Endodermal cell (in vitro differentiated cells): Measurements from ENCODE around the gene MYRF. TPM values are rescaled to one million over a fixed set of nuclear protein-coding genes. Genes with fewer than 3 reads are reported as not detected.

Experiments
- DNase-seq: peaks from one replicate; pipeline ENCODE4 v3.0.0-alpha.2; 2017
- H3K27ac ChIP-seq: 2 replicates; pipeline ENCODE4 v1.5.1; 2013; ENCODE audit warnings: mild to moderate bottlenecking, low read depth, low read length, moderate library complexity
- H3K27me3 ChIP-seq: 2 replicates; pipeline ENCODE4 v1.6.1; 2013; ENCODE audit warnings: mild to moderate bottlenecking, low read length, moderate library complexity; ENCODE audit not compliant: insufficient read depth, control insufficient read depth, poor library complexity, severe bottlenecking
- H3K36me3 ChIP-seq: 2 replicates; pipeline ENCODE4 v1.7.0; 2013; ENCODE audit warnings: mild to moderate bottlenecking, low read length, moderate library complexity; ENCODE audit not compliant: control insufficient read depth, insufficient read depth
- H3K4me1 ChIP-seq: one replicate; pipeline ENCODE4 v1.7.0; 2013; ENCODE audit warnings: low read length; ENCODE audit not compliant: control insufficient read depth, insufficient read depth
- H3K4me3 ChIP-seq: 2 replicates; pipeline ENCODE4 v1.5.1; 2013; ENCODE audit warnings: mild to moderate bottlenecking, low read length, moderate library complexity
- H3K9ac ChIP-seq: 2 replicates; pipeline ENCODE4 v1.6.1; 2013; ENCODE audit warnings: mild to moderate bottlenecking, low read length, moderate library complexity; ENCODE audit not compliant: poor library complexity, severe bottlenecking; ENCODE audit errors: extremely low read depth
- H3K9me3 ChIP-seq: 2 replicates; pipeline ENCODE4 v1.6.1; 2013; ENCODE audit warnings: mild to moderate bottlenecking, low read length, moderate library complexity; ENCODE audit not compliant: control insufficient read depth
- H3K27ac Mint-ChIP-seq: 2 replicates; pipeline ENCODE4 v1.8.0; 2020; ENCODE audit warnings: mixed read lengths
- H3K27me3 Mint-ChIP-seq: 2 replicates; pipeline ENCODE4 v1.8.0; 2021; ENCODE audit warnings: mild to moderate bottlenecking, mixed read lengths; ENCODE audit not compliant: insufficient read depth
- H3K36me3 Mint-ChIP-seq: 2 replicates; pipeline ENCODE4 v1.8.0; 2020; ENCODE audit warnings: low read depth, mixed read lengths
- H3K4me1 Mint-ChIP-seq: 2 replicates; pipeline ENCODE4 v1.8.0; 2020; ENCODE audit warnings: mixed read lengths
- H3K4me3 Mint-ChIP-seq: 2 replicates; pipeline ENCODE4 v1.8.0; 2020; ENCODE audit warnings: mild to moderate bottlenecking, moderate library complexity, mixed read lengths
- H3K9me3 Mint-ChIP-seq: 2 replicates; pipeline ENCODE4 v1.8.0; 2020; ENCODE audit warnings: mild to moderate bottlenecking, mixed read lengths
- WGBS, 2 experiments: methylation state at CpG; one replicate each; pipeline versions ENCODE4 v1.1.5 to v1.1.7; 2013; ENCODE audit warnings: missing lambda C conversion rate in 2 of 2, mixed read lengths in 1 of 2; ENCODE audit not compliant: insufficient coverage in 1 of 2, insufficient read length in 1 of 2; 5-methylcytosine and 5-hydroxymethylcytosine counted together
- total RNA-seq, 2 donors: library from RNA; stranded (reverse); fragmentation: NEBNext Ultra II Directional in 1 of 2; extraction: Animal tissue kit (Norgen Biotek cat#: 25700) in 1 of 2; gene quantifications; 2 replicates in 1 of 2; 3 replicates in 1 of 2; pipeline ENCODE4 v1.2.1, GENCODE V29; 2021
- TF ChIP-seq, protein P1 (sequence below): fragments of 200-600 bp; sonication (generic); conservative IDR thresholded peaks from 2 replicates; pipeline ENCODE4 v1.5.0; 2021; ENCODE audit warnings: antibody characterized with exemption, mild to moderate bottlenecking

MYRF gene
- total RNA-seq, 2 donors from 2014 or later = 30.3 to 61.7 TPM

DNA sequence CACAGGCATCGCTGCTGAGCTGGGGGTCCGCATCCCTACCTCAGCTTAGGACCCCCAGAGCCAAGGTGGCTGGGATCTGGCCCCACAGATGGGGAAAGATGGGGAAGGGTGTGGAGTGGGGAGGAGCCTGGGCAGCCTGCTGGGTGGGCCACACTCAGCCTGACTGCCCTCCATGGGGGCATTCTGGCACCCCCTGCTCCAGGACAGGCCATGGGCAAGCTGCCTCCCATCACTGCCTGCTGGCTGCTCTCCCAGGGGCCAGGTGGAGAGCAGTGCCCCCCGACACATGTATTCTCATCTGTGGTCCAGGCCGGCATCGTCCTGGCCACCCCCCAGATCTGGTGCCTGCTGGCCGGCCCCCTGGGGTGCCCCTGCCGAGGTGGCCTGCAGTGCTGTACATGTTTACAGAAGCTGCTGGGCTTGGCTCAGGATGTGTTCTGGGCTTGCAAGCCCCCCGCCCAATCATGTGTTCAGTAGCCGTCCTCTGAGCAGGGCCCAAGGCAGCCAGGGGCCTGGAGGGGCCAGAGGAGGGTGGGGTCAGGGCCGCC is 7.8 kb upstream of the MYRF start:
- peaks cover 8% of the 10 kb centered on the region for H3K4me1 Mint-ChIP-seq
- no peaks in the 10 kb centered on the region for H3K9me3 Mint-ChIP-seq
- no peak overlapping the region for H3K9ac ChIP-seq
- no peaks in the 10 kb centered on the region for H3K27me3 ChIP-seq
- H3K4me3 Mint-ChIP-seq = no peak overlapping the region
- peaks cover 13% of the 10 kb centered on the region for H3K4me1 ChIP-seq
- no peak overlapping the region for H3K4me3 ChIP-seq
- DNase-seq = no peak
- no peak overlapping the region for H3K27ac ChIP-seq
- no peaks in the 10 kb centered on the region for H3K27me3 Mint-ChIP-seq
- TF ChIP-seq, protein P1, sequence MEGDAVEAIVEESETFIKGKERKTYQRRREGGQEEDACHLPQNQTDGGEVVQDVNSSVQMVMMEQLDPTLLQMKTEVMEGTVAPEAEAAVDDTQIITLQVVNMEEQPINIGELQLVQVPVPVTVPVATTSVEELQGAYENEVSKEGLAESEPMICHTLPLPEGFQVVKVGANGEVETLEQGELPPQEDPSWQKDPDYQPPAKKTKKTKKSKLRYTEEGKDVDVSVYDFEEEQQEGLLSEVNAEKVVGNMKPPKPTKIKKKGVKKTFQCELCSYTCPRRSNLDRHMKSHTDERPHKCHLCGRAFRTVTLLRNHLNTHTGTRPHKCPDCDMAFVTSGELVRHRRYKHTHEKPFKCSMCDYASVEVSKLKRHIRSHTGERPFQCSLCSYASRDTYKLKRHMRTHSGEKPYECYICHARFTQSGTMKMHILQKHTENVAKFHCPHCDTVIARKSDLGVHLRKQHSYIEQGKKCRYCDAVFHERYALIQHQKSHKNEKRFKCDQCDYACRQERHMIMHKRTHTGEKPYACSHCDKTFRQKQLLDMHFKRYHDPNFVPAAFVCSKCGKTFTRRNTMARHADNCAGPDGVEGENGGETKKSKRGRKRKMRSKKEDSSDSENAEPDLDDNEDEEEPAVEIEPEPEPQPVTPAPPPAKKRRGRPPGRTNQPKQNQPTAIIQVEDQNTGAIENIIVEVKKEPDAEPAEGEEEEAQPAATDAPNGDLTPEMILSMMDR = no peak
- no peak overlapping the region for H3K27ac Mint-ChIP-seq
- 90 to 100% methylated on average over 1 to 10 of the region's 10 CpGs for WGBS, 2 experiments
- no peaks in the 10 kb centered on the region for H3K9me3 ChIP-seq
- H3K36me3 ChIP-seq = no peaks in the 10 kb centered on the region
- peaks cover 10% of the 10 kb centered on the region for H3K36me3 Mint-ChIP-seq

DNA sequence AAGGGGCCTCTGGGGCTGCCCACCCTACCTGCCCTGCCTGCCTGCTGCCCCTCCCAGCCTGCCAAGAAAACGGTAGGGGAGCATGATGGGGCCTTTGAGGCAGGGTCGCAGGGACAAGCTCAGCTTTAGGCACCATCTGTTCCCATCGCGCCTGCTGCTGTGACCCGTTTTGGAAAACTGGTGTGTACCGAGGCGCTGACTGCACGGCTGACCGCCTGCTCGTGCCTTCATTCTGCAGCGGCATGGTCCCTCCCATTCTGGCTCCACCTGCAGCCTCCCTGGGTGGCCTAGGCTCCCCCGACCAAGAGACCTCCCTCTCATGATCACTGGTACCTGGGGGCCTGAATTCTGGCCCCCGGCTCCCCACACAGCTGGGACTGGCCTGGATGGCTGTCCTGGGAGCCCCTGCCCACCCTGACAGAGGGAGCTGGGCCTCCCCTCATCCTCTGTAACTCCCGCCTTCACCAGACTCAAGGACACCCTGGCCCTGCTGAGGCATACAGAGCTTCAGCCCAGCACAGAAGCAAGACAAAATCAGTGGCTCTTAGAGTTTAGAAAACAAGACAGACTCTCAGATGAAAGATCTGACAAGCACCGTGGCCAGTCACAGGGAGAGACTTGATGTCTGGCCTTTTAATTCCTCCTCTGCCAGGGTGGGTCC is 6.5 kb upstream of the MYRF start:
- Histone ChIP-seq H3K27me3 (no peaks in the 10 kb centered on the region), H3K4me1 (peaks cover 15% of the 10 kb centered on the region), H3K27ac (peak overlapping the region; percentile 58), H3K9me3 (no peaks in the 10 kb centered on the region), H3K9ac (no peak overlapping the region), H3K4me3 (no peak overlapping the region), H3K36me3 (no peaks in the 10 kb centered on the region)
- peaks cover 10% of the 10 kb centered on the region for H3K36me3 Mint-ChIP-seq
- TF ChIP-seq, protein P1 = no peak
- 81 to 90% methylated on average over 12 to 15 of the region's 15 CpGs for WGBS, 2 experiments
- no peak for DNase-seq
- no peak overlapping the region for H3K4me3 Mint-ChIP-seq
- H3K27ac Mint-ChIP-seq = no peak overlapping the region
- H3K4me1 Mint-ChIP-seq = peaks cover 8% of the 10 kb centered on the region
- H3K27me3 Mint-ChIP-seq = peaks cover under 1% of the 10 kb centered on the region
- no peaks in the 10 kb centered on the region for H3K9me3 Mint-ChIP-seq

DNA sequence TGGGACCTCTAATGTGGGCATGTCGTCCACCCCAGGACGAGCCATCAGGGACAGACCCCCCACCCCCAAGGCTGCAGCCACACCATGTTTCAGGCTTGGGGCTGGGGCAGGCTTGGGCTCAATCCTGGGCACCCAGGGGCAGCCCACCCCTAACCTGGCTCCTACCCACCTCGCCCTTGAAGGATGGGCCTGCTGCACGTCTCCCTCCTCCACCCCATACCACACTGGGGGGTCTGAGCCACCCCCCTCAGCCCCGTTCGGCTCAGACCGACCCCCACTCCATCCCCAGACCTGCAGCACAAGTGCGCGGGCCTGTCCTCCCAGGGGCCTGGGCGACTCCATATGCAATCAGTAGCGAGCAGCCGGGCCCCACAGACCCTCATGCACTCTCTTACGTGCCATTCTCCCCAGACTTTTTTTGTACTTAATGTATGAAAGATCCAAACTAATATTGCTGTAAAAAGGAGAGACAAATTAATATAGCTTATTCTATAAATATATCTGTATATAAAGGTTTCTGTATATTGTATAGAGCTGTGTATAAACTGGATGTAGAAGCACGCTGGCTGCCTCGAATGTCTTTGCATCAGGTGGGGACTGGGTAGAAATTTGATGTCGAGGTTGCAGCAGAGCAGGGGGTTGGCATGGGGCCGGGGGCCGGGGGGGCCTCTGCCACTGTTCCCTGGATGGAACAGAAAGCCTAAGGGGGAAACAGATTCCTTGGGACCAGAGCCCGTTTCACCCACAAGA is 5.8 kb upstream of the MYRF start:
- Mint-ChIP-seq H3K27ac (no peak overlapping the region), H3K36me3 (peaks cover 10% of the 10 kb centered on the region), H3K4me1 (peaks cover 8% of the 10 kb centered on the region), H3K4me3 (no peak overlapping the region), H3K9me3 (no peaks in the 10 kb centered on the region), H3K27me3 (peaks cover 8% of the 10 kb centered on the region)
- TF ChIP-seq, protein P1 = no peak
- no peak overlapping the region for H3K9ac ChIP-seq
- H3K9me3 ChIP-seq = no peaks in the 10 kb centered on the region
- H3K4me3 ChIP-seq = no peak overlapping the region
- no peaks in the 10 kb centered on the region for H3K27me3 ChIP-seq
- WGBS, 2 experiments = 80 to 84% methylated on average over 8 to 19 of the region's 19 CpGs
- no peak for DNase-seq
- H3K27ac ChIP-seq = no peak overlapping the region
- no peaks in the 10 kb centered on the region for H3K36me3 ChIP-seq
- peaks cover 15% of the 10 kb centered on the region for H3K4me1 ChIP-seq
